Renal cortical epithelial cell (primary cell): ENCODE data around the gene CCDC57. TPM values are rescaled to one million over a fixed set of nuclear protein-coding genes. Genes with fewer than 3 reads are reported as not detected.
A peak's percentile ranks its signal among the peaks of the same experiment; 100 is the strongest.
"Not testable (repeated sequence)": the region's sequence is repeated elsewhere in the genome, so short reads cannot be mapped to it uniquely, and the experiment has no call there.

Experiments used
- DNase-seq: peaks from one replicate; pipeline ENCODE4 v3.0.0-alpha.2; 2011; ENCODE audit warnings: low read depth
- total RNA-seq: library from RNA; depleted of rRNA; stranded (reverse); fragments of >200 nt; gene quantifications from 2 replicates; pipeline ENCODE4 v1.2.3, GENCODE V29; 2014

CCDC57 gene, protein sequence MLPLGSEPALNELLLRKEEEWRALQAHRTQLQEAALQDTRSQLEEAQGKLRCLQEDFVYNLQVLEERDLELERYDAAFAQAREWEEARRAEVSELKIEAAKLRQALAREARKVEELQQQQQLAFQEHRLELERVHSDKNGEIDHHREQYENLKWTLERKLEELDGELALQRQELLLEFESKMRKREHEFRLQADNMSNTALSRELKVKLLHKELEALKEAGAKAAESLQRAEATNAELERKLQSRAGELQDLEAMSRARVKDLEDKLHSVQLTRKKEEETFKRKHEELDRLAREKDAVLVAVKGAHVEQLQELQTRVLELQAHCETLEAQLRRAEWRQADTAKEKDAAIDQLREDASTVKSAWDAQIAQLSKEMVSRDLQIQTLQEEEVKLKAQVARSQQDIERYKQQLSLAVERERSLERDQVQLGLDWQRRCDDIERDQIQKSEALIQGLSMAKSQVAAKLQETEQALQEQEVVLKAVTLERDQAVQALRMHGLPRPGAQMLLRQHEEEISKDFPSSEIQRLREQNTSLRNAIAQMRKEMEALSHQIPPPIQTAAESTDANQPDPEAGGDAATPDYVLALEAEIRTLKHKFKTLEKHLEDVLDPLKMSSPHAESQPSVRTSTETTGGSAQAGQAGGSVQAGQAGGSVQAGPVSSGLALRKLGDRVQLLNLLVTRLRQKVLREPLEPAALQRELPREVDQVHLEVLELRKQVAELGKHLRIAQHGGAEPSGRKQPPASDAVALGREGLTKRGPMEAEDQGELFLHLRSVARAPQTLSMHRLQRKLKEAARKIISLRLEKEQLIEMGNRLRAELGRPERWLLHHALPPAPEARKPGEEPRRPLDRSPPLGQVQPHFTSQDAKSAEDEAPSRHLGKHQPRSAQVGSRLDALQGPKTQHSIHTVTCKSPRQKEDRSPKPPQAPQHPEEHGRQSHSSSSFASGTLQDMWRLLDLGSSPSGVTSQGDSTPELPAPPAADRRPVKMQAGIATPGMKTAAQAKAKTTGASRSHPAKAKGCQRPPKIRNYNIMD
- total RNA-seq, result 7.3 and 28.2 TPM in 2 replicates

DNA sequence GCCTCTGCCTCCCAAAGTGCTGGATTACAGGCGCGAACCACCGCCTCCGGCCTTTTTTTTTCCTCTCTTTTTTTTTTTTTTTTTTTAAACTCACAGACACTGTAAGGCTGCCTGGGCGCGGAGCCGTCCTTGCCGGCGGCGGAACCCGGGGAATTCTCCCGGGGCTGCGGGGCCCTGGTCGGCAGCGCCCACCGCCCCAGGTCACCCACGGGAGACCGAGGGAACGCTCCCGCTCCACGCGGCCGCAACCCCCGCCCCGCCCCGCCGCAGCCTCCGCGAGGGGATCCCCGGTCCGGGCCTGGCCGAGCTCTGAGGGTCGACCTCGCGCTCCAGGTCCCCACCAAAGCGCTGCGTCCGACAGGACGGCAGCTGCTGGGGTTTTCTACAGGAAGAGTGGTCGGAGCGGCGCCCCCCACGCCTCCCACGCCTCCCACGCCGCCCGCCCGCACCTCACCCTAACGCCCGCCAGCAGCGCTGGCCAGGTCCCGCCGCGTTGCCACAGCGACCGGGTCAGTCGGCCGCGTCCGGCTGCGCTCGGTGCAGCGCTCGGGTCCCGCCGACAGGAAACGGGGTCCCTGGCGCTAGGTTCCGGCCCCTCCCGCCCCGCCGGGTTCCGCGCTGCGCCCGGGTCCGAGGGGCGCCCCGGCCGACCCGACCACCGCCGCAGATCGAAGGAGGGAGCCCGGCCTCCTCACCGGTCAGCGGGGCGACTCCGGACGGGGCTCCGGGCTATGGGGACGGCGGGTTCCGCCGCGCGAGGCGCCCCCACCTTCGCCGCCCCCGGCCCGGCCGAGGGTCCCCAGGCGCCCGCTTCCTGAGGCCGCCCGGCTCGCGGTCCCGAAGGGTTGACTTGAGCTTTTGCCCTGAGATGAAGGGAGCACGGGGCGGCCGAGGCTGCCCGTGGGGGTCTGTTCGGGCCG is at the start of gene CCDC57:
TSS of gene CCDC57 (minus strand) at position 512 of the 920 bp plus-strand sequence. CDS start 10,898 bp downstream, outside the sequence.
- no peak for DNase-seq

DNA sequence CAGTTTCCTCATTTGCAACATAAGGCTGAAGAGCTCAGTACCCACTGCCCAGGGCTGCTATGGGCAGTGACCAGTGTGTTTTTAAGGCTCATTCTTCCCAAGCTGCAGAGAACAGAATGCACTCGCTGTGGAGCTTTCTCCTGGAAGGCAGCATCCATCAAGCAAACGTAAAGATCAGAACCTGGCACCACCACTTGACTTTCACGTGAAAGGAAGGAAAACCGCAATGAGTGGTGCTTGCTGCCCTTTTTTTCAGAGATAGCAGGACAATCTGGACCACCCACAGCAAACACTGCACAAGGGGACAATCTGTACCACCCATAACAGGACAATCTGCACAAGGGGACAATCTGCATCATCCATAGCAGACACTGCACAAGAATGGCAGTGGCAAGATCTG is 49.7 kb upstream of the CCDC57 start:
- no peak for DNase-seq

DNA sequence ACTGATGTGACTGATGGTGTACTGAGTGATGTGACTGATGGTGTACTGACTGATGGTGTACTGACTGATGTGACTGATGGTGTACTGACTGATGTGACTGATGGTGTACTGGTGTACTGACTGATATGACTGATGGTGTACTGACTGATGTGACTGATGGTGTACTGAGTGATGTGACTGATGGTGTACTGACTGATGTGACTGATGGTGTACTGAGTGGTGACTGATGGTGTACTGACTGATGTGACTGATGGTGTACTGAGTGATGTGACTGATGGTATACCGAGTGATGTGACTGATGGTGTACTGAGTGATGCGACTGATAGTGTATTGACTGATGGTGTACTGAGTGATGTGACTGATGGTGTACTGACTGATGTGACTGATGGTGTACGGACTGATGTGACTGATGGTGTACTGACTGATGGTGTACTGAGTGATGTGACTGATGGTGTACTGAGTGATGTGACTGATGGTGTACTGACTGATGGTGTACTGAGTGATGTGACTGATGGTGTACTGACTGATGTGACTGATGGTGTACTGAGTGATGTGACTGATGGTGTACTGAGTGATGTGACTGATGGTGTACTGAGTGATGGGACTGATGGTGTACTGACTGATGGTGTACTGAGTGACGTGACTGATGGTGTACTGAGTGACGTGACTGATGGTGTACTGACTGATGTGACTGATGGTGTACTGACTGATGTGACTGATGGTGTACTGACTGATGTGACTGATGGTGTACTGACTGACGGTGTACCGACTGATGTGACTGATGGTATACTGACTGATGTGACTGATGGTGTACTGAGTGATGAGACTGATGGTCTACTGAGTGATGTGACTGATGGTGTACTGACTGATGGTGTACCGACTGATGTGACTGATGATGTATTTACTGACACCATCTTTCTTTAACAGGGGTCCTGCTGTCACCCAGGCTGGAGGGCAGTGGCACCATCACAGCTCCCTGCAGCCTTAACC is 47.6 kb upstream of the CCDC57 start:
- not testable (repeated sequence) for DNase-seq

DNA sequence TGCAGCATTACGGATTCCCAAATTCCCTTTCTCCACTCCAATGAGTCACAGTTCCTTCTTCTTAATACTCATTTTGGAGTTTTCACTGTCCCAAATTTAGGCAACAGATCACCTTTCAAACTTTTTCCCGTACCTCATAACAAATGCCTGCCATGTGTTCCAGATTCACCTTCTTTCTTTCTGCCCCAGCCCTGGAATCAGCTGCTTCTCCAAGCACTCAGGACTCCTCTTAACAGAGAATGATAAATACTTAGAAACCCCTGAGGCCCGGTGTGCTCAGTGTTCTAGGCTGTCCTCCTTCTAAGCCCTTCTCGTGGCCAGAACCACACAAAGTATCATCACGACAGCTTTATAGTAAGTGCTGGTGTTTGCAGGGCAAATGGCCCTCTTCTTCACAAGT is 45.9 kb upstream of the CCDC57 start:
- DNase-seq, result no peak

DNA sequence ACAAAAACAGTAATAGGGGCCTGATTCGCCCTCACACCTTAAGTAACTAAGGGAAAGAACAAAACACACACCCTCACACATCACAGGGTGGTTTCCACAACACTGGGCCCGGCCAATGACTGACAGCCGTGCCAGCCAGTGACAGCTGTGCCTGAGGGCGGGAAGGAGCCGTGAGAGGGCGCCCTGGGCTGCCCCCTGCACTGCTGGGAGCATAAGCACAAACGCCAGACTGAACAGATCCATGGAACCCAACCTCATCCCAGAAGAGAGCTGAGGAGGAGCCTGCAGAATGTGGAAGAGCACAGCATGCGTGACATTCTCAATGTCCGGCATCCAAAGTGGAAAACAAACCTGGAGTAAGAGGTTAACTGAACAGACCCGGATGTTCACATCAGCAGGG is 44.8 kb upstream of the CCDC57 start:
- peak; percentile 54 for DNase-seq

DNA sequence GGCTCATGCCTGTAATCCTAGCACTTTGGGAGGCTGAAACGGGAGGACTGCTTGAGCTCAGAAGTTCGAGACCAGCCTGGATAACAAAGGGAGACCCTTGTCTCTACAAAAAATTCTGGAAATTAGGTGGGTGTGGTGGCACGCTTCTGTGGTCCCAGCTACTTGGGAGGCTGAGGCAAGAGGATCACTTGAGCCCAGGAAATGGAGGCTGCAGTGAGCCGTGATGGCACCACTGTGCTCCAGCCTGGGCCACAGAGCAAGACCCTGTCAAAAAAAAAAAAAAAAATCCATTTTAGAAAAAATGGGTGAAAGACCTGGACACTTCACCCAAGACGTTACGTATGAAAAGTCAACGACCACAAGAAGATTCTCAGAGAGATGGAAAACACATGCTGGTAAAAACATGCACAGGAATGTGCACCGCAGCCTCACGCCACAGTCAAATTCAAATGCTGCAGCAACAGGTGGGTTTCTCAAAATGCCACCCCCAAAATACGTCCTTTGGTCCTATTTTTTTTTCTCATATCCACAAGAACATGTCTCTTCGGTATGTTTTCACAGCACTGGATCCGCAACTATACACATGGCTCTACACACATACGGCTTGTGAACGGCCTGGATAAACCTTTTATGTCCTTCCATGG is 43.7 kb upstream of the CCDC57 start:
- no peak for DNase-seq

DNA sequence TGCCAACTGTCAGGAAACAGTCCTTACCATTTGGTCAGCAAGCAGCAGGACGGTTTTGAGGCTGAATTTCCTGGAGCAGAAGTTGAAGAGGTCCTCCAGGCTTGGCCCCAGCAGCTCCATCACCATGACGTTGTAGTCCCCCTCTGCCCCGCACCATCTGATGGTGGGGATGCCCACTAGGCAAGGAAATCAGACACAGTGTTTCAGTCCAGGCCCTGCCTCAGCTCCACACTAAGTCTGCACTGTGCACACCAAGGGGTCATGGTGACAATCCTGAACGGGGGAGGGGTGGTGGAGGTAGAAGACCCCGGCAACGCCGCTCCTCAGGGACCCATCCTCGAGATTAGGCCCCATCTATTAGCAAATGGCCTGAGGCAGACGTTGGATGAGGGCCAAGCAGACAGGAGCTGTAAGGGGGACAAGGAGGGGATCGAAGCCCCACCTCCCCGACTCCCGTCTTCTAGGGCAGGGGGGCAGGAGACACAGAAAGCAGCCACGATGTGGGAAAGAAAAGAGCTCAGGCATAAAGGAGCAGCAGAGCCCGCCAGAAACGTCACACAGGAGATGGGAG is 42.8 kb upstream of the CCDC57 start:
- no peak for DNase-seq

DNA sequence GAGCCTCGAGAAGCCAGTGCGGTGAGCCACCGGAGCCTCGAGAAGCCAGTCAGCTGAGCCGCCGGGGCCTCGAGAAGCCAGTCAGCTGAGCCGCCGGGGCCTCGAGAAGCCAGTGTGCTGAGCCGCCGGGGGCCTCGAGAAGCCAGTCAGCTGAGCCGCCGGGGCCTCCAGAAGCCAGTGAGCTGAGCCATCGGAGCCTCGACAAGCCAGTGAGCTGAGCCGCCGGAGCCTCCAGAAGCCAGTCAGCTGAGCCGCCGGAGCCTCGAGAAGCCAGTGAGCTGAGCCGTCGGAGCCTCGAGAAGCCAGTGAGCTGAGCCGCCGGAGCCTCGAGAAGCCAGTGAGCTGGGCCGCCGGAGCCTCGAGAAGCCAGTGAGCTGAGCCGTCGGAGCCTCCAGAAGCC is 42.1 kb upstream of the CCDC57 start:
- DNase-seq, result not testable (repeated sequence)

DNA sequence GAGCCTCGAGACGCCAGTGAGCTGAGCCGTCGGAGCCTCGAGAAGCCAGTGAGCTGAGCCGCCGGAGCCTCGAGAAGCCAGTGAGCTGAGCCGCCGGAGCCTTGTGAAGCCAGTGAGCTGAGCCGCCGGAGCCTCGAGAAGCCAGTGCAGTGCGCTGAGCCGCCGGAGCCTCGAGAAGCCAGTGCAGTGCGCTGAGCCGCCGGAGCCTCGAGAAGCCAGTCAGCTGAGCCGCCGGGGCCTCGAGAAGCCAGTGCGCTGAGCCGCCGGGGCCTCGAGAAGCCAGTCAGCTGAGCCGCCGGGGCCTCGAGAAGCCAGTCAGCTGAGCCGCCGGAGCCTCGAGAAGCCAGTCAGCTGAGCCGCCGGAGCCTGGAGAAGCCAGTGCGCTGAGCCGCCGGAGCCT is 41.5 kb upstream of the CCDC57 start:
- not testable (repeated sequence) for DNase-seq

DNA sequence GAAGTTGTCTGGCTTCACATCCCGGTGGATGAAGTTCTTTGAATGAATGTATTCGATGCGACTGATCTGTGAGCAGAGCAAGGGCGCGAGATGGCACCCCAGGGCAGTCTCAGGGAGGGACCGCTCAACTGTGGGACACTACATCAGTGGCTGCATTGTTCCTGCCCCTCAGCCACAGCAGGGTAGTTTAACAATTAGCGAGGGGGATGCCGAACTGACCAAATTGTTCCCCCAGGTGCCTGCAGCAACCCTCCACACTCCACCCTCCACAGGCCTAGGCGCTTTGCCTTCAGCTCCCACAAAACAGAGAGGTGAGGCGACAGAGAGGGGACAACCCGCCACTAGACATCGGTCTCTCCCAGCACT is 40.5 kb upstream of the CCDC57 start:
- DNase-seq, result no peak

DNA sequence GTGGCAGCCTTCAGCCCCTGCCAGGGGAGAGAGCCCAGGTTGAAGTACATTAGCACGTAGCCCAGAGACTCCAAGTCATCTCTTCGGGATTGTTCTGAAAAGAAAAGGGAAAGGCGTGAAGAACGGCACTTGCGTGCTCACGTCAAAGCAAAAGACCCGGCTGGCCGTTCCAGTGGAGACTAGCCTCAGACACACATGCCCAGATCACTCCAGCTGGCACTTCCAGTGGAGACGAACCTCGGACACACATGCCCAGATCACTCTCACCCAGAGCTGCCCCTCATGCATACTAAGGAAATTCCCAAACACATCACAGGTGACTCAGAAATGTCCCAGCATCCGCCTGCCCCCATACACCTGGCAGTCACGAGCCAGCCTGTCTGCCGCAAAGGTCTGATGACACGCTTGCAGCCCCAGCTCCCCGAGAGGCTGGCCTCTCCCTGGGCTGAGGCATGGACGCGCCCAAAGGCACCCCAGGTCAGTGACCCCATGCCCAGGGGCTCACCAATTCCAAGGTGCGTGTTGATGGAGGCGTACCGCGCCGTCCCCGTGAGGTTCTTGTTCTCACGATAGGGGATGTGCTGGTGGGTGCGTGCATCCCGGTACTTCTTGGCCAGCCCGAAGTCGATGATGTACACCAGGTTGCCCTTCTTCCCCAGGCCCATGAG is 40.0 kb upstream of the CCDC57 start:
- no peak for DNase-seq

DNA sequence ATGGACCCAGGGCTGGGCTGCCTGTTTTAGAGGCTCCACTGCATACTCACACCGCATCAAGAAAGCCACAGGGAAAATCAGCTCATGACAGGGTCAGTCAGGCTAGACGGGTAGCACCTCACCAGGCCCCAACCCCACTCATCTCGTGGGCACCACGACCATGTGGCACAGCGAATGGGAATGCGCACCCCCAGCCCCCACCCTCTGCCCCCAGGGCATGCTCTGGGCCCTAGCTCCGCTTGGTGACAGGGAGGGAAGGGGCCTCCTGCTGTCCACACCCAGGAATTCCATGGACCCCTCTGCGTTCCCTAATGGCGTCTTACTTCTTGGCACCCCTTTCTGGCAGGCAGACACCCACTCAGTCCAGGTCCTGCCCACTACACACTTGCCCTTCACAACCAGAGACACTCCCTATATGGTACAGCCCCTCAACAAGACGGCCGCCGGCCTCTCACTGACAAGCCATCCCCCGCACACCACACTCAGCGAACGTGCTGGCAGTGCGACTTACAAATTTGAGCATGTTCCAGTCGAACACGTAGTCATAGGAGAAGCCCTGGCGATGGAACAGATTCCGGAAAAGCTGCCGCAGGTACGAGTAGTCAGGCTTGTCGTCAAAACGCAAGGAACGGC is 38.3 kb upstream of the CCDC57 start:
- no peak for DNase-seq

DNA sequence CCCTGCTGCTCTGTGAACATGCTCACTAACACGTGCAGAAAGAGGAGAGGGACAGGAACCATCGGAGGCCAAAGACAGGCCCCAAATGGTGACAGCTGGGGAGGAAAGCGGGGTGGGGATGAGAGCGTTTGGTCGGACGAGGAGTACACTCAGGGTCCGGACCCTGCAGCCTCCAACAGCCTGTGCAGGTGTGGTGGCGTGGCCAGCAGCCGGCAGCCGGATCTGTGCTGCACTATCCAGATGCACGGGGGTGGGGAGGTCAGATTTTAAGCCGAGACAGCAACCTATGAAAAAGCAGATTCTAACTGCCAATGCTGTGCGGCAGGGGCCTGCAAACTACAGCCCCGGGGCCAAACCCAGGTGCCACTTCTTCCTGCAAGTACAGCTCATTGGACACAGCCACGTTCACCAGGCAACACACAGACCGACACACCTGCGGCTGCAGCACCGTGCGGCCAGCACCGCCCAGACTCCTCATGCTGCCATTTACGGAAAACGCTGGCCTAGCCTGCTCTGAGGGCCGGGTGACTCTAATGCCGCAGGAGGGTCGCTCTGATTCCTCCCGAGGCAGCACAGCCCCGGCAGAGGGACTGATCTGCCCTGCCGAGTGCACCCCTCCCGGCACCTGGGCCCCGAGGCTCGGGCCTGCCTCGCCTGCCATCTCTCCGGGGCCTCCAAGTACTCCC is 37.4 kb upstream of the CCDC57 start:
- no peak for DNase-seq

DNA sequence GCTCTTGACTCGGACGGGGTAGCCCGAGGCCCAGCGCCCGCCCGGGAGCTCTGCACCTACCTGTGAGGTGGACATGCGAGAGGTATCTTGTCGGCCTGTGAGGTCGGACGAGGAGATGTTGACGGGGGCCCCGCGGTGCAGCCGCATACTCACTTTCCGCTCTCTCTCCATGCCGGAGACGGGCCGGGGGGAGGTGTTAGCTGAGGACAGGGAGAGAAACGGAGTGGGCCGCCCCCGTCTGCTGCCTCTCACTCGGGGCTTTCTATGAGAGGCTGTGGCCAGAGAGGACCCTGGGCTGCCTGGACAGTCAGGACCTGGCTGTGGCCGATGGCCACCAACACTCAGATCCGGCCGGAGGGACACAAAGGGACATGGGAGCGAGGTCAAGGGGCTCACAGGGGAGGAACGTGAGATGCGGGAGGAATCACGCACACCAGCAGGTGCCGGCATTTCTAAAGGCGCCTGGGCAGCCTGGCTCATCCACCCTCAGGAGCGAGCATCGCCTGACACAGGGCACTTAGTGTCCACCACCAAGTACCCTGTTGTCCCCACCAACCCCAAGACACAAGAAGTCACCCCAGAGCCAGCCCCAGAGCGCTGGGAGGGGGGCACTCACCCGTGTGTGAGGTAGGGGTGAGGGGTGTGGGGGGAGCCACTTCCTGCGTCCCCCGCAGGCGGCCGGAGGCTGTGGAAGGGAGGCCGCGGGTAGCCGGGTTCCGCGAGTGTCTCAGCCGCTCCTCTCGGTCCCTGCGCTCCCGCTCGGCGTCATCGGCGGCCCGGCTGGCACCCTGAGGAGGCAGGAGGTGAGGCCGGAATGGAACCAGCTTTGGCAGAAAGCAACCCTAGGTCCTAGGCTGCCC is 36.4 kb upstream of the CCDC57 start:
- no peak for DNase-seq

DNA sequence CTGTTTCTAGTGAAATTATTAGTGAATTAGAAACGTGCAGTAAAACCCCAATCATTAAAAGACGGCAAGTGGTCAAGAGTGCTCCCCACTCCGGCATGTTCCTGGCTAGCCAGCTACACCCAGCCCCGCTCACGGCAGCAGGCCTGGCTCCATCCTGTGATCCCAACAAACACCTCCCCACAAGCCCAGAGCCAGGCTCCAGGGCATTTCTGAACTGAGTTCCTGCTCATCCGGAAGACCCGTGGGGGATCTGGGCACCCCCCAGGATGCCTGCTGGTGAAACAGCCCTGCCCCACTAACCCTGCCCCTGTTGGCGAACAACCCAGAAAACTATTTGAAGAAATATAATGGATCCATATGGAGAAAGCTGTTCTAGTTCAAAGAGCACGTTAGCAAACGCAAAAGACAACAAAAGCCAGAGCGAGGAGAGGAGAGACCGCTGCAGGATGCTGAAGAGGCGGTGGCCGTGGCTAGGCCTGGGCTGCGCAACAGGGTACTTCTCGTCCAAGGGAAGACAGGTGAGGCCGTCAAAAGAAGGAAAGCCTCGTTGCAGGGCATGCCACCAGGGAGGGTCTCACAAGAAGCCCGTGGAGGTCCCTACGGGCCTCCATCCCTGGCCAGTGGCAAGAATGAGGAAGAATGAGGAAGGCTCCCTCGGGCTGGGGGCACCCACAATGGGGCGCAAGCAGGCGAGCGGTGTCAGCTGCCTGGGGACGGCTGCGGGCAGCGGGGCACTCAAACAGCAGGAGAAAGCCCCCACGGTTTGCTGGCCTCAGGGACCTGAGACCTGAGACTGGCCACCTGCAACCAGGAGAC is 35.4 kb upstream of the CCDC57 start:
- DNase-seq, result no peak
